Measurements from ENCODE around the gene HTR4.
A peak's percentile ranks its signal among the peaks of the same experiment; 100 is the strongest.

The HTR4 gene

DNA sequence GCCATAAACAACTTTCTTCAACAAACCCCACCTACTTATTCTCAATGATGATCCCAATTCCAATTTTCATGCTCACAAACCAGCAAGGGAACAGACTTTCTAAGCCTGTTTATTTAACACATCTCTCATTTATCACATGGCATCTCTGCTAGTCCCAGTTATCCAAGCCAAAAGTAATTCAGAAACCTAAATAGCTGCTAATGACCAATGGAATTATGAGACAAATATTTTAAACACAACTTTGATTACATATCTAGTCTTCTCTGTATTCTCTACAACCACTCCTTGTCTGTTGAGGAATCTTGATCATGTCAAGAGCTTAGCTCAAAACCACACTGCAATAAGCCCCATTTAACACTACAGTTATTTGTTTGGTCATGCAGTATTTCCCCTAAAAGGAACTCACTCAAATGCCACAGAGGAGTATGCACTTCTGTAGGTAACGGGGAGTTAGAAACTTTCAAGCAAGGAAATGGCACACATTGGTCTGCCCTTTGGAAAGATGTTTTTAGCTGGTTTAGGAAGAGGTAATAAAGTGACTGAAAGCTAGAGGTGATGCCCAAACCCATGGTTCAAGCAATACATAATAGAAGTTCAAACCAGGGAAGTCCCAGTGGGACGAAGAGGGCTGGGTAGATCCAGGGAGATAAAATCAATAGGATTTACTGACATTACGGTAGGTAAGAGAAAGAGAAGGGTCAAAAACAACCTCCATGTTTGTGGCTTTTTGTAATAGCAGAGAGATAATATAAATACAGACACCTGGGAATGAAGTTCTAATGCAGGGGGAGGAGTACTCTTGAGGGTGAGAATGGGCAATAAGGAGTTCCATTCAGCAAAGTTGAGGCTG lies 42.1 kb upstream of the HTR4 start:
- Mint-ChIP-seq H3K9me3 (no peaks in the 10 kb centered on the region), H3K36me3 (ENCODE audit: low read depth) (no peaks in the 10 kb centered on the region), H3K27ac (no peak overlapping the region), H3K4me3 (no peak overlapping the region), H3K4me1 (no peaks in the 10 kb centered on the region), H3K27me3 (ENCODE audit: low read depth) (no peaks in the 10 kb centered on the region)
- TF ChIP-seq, protein P1, sequence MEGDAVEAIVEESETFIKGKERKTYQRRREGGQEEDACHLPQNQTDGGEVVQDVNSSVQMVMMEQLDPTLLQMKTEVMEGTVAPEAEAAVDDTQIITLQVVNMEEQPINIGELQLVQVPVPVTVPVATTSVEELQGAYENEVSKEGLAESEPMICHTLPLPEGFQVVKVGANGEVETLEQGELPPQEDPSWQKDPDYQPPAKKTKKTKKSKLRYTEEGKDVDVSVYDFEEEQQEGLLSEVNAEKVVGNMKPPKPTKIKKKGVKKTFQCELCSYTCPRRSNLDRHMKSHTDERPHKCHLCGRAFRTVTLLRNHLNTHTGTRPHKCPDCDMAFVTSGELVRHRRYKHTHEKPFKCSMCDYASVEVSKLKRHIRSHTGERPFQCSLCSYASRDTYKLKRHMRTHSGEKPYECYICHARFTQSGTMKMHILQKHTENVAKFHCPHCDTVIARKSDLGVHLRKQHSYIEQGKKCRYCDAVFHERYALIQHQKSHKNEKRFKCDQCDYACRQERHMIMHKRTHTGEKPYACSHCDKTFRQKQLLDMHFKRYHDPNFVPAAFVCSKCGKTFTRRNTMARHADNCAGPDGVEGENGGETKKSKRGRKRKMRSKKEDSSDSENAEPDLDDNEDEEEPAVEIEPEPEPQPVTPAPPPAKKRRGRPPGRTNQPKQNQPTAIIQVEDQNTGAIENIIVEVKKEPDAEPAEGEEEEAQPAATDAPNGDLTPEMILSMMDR (IDR thresholded peaks at IDR 0.05; ENCODE audit: unreplicated experiment in 3 of 3): no peak

DNA sequence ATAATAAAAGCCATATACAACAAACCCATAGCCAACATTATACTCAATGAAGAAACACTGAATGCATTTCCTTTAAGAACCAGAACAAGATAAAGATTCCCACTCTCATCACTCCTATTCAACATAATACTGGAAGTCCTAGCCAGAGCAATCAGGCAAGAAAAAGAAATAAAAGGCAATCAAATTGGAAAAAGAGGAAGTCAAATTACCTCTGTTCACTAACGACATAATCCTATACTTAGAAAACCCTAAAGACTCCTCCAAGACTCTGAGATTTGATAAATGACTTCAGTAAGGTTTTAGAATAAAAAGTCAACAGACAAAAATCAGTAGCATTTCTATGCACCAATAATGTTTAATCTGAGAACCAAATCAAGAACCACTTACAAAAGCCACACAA lies 36.6 kb upstream of the HTR4 start:
- Mint-ChIP-seq H3K9me3 (peaks cover 13% of the 10 kb centered on the region), H3K4me1 (no peaks in the 10 kb centered on the region), H3K36me3 (ENCODE audit: low read depth) (no peaks in the 10 kb centered on the region), H3K4me3 (no peak overlapping the region), H3K27me3 (ENCODE audit: low read depth) (no peaks in the 10 kb centered on the region), H3K27ac (no peak overlapping the region)
- TF ChIP-seq, protein P1 (IDR thresholded peaks at IDR 0.05; ENCODE audit: unreplicated experiment in 3 of 3): no peak

DNA sequence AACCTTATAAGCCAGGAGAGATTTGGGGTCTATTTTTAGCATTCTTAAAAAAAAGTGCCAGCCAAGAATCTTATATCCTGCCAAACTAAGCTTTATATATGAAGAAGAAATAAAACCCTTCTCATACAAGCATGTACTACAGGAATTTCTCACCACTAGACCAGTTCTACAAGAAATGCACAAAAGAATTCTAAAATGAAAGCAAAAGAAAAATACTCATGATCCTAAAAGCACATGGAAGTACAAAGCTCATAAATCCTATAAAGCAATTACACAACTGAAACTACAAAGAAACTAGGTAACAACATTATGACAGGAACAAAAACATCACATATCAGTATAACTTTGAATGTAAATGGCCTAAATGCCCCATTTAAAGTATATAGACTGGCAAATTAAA lies 34.5 kb upstream of the HTR4 start:
- Mint-ChIP-seq H3K27me3 (ENCODE audit: low read depth) (no peaks in the 10 kb centered on the region), H3K36me3 (ENCODE audit: low read depth) (no peaks in the 10 kb centered on the region), H3K4me3 (no peak overlapping the region), H3K4me1 (no peaks in the 10 kb centered on the region), H3K9me3 (peaks cover 13% of the 10 kb centered on the region), H3K27ac (no peak overlapping the region)
- TF ChIP-seq, protein P1 (IDR thresholded peaks at IDR 0.05; ENCODE audit: unreplicated experiment in 3 of 3): no peak

DNA sequence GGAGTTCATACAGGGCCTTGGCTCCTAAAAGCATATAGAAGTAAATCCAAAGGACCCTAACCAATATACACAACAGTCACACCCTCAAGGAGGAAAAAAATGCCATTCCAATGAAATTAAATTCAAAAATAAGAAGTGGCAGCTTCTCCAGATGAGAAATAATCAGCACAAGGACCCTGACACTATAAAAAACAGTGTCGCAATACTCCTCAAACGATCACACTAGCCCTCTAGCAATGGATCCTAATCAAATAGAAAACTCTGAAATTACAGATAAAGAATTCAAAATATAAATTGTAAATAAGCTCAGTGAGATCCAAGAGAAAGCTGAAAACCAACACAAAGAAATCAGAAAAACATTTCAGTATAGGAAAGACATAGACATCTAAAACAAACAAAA lies 33.5 kb upstream of the HTR4 start:
- Mint-ChIP-seq H3K4me1 (no peaks in the 10 kb centered on the region), H3K4me3 (no peak overlapping the region), H3K36me3 (ENCODE audit: low read depth) (no peaks in the 10 kb centered on the region), H3K27me3 (ENCODE audit: low read depth) (no peaks in the 10 kb centered on the region), H3K27ac (no peak overlapping the region), H3K9me3 (peaks cover 13% of the 10 kb centered on the region)
- TF ChIP-seq, protein P1 (IDR thresholded peaks at IDR 0.05; ENCODE audit: unreplicated experiment in 3 of 3): no peak

DNA sequence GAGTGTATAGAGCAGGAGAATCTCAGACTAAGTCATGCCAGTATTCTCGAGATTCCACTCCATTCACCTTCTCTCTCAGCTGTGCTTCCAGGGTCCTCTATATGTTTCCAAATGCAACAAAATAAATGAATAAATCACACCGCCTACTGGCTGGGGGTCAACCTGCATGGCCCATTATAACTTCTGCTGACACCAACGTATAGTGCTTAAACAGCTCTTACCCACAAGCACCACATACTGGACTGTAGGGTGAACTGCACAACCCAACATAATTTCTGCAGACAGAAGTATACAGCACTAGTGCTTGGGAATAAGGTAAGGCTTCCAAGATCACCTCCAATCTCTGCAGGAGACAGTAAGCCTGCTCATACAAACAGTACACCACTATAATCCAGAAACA lies 33.1 kb upstream of the HTR4 start:
- TF ChIP-seq, protein P1 (IDR thresholded peaks at IDR 0.05; ENCODE audit: unreplicated experiment in 3 of 3): peak in 1 of 3 experiments; percentile 13
- Mint-ChIP-seq H3K27me3 (ENCODE audit: low read depth) (no peaks in the 10 kb centered on the region), H3K9me3 (peaks cover 13% of the 10 kb centered on the region), H3K4me3 (no peak overlapping the region), H3K27ac (peak overlapping the region in 1 of 3 experiments; percentile 51), H3K4me1 (no peaks in the 10 kb centered on the region), H3K36me3 (ENCODE audit: low read depth) (no peaks in the 10 kb centered on the region)

DNA sequence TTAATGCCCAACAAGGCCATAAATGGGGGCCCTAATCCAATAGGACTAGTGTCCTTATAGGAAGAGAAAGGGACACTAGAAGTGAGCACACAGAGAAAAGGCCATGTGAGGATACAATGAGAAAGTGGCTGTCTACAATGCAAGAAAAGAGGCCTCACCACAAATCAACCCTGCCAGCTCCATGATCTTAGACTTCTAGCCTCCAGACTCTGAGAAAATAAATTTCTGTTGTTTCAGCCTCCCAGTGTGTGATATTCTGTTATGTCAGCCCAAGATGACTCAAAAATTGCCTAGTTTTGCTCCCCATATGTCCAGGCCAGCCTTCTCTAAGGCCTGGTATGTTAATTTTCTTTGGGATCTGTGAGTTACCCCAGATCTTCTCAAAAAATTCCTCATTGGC lies 32.3 kb upstream of the HTR4 start:
- H3K36me3 Mint-ChIP-seq (ENCODE audit: low read depth): no peaks in the 10 kb centered on the region
- H3K4me3 Mint-ChIP-seq: no peak overlapping the region
- TF ChIP-seq, protein P1 (IDR thresholded peaks at IDR 0.05; ENCODE audit: unreplicated experiment in 3 of 3): no peak
- H3K27me3 Mint-ChIP-seq (ENCODE audit: low read depth): no peaks in the 10 kb centered on the region
- no peaks in the 10 kb centered on the region for H3K4me1 Mint-ChIP-seq
- peaks cover 13% of the 10 kb centered on the region for H3K9me3 Mint-ChIP-seq
- H3K27ac Mint-ChIP-seq: no peak overlapping the region
